Keratinocyte (primary cell): ENCODE measurements around the gene TOX3. TPM values are rescaled to one million over a fixed set of nuclear protein-coding genes. Genes with fewer than 3 reads are reported as not detected.

ENCODE experiments used
- DNase-seq: peaks from one replicate; pipeline ENCODE4 v3.0.0-alpha.2; 2011; ENCODE audit warnings: low read depth, missing footprints, low spot score
- FAIRE-seq: peaks from 2 replicates; lab custom pipeline; 2011; peaks lifted over from hg19 to GRCh38; lab: Jason Lieb, UNC
- H2AFZ ChIP-seq: 2 replicates; pipeline ENCODE4 v1.6.0; 2012; ENCODE audit warnings: low read length, control low read depth, inconsistent platforms; ENCODE audit not compliant: control insufficient read depth
- H3K27ac ChIP-seq: 2 replicates; pipeline ENCODE4 v1.5.1; 2011; ENCODE audit warnings: low read length; ENCODE audit not compliant: control insufficient read depth, insufficient read depth
- H3K27me3 ChIP-seq: 3 replicates; pipeline ENCODE4 v1.6.0; 2011; ENCODE audit warnings: low read length; ENCODE audit not compliant: control insufficient read depth, insufficient read depth; ENCODE audit errors: extremely low read depth
- H3K36me3 ChIP-seq, 2 experiments: 2 replicates in 1 of 2; 3 replicates in 1 of 2; pipeline ENCODE4 v1.5.1; 2011; ENCODE audit warnings: low read length in 2 of 2, mild to moderate bottlenecking in 1 of 2; ENCODE audit not compliant: control insufficient read depth in 2 of 2, insufficient read depth in 2 of 2; ENCODE audit errors: extremely low read depth in 1 of 2
- H3K4me1 ChIP-seq: 3 replicates; pipeline ENCODE4 v1.5.1; 2011; ENCODE audit warnings: low read length; ENCODE audit not compliant: control insufficient read depth, insufficient read depth; ENCODE audit errors: extremely low read depth
- H3K4me2 ChIP-seq: 3 replicates; pipeline ENCODE4 v1.6.0; 2011; ENCODE audit warnings: low read depth, low read length; ENCODE audit not compliant: control insufficient read depth, insufficient read depth; ENCODE audit errors: extremely low read depth
- H3K4me3 ChIP-seq, 3 experiments: fragments of 200-600 bp in 1 of 3; sonication (generic) in 1 of 3; 2 replicates in 2 of 3; 3 replicates in 1 of 3; pipeline ENCODE4 v1.5.1; 2011 to 2016; ENCODE audit warnings: low read length in 3 of 3, mild to moderate bottlenecking in 3 of 3, control low read depth in 2 of 3, inconsistent platforms in 1 of 3, low read depth in 1 of 3, mixed read lengths in 1 of 3, mixed run types in 1 of 3, moderate library complexity in 1 of 3; ENCODE audit not compliant: control insufficient read depth in 2 of 3, insufficient read depth in 2 of 3; ENCODE audit errors: extremely low read depth in 1 of 3
- H3K79me2 ChIP-seq: 2 replicates; pipeline ENCODE4 v1.6.0; 2012; ENCODE audit warnings: low read length; ENCODE audit not compliant: control insufficient read depth, insufficient read depth
- H3K9ac ChIP-seq: 3 replicates; pipeline ENCODE4 v1.6.0; 2011; ENCODE audit warnings: low read length; ENCODE audit not compliant: control insufficient read depth, insufficient read depth; ENCODE audit errors: extremely low read depth
- H3K9me1 ChIP-seq: 3 replicates; pipeline ENCODE4 v1.6.0; 2011; ENCODE audit warnings: low read length; ENCODE audit not compliant: control insufficient read depth, insufficient read depth; ENCODE audit errors: extremely low read depth
- H3K9me3 ChIP-seq: 2 replicates; pipeline ENCODE4 v1.5.1; 2012; ENCODE audit warnings: low read depth, low read length; ENCODE audit not compliant: control insufficient read depth
- H4K20me1 ChIP-seq: 3 replicates; pipeline ENCODE4 v1.6.0; 2011; ENCODE audit warnings: low read length; ENCODE audit not compliant: control insufficient read depth, insufficient read depth; ENCODE audit errors: extremely low read depth
- CTCF ChIP-seq, 3 experiments: IDR thresholded peaks in 1 of 3; conservative IDR thresholded peaks in 1 of 3; optimal IDR thresholded peaks in 1 of 3; 2 replicates in 2 of 3; 3 replicates in 1 of 3; pipeline versions ENCODE3 to v1.5.1; 2011; ENCODE audit warnings: low read length in 3 of 3, mild to moderate bottlenecking in 3 of 3, moderate library complexity in 2 of 3, control low read depth in 1 of 3, inconsistent platforms in 1 of 3; ENCODE audit not compliant: insufficient read depth in 2 of 3; ENCODE audit errors: extremely low read depth in 1 of 3
- EZH2 ChIP-seq: IDR thresholded peaks from one replicate; pipeline ENCODE4 v1.6.1; 2012; ENCODE audit warnings: inconsistent platforms, mild to moderate bottlenecking, low read length, moderate library complexity
- dilution Hi-C: fragments of 300-500 bp; cut with MboI; formaldehyde crosslinking; loops from one replicate; pipeline ENCODE4 v1.7.0; 2020; ENCODE audit warnings: low sequenced_read_pairs; ENCODE audit not compliant: extremely low pct_ligation_motif_present
- polyA plus RNA-seq, 5 experiments: library from polyadenylated mRNA; depleted of rRNA in 3 of 5; stranded (reverse) in 3 of 5; stranded (forward) in 1 of 5; unstranded in 1 of 5; fragments of >200 nt; gene quantifications; 1 replicate in 1 of 5; 2 replicates in 3 of 5; 3 replicates in 1 of 5; pipeline versions ENCODE4 v1.2.1 to v1.2.3, GENCODE V29; 2011 to 2012; ENCODE audit warnings: missing spikeins in 2 of 5, low read depth in 1 of 5, low replicate concordance in 1 of 5

The TOX3 gene
- polyA plus RNA-seq, 1 donor (not counting 4 experiments of a cell fraction or from before 2014, with no cell fraction given) = not detected

GRCh38 chr16:52453644-52454043, 93.3 kb downstream of the TOX3 start:
- Histone ChIP-seq H3K79me2 (no peaks in the 10 kb centered on the region), H3K4me2 (no peak overlapping the region), H2AFZ (no peak overlapping the region), H3K9me3 (no peaks in the 10 kb centered on the region), H3K9me1 (no peaks in the 10 kb centered on the region), H3K4me3 (no peak overlapping the region), H3K9ac (no peak overlapping the region), H3K4me1 (no peaks in the 10 kb centered on the region), H3K27ac (no peak overlapping the region), H3K36me3 (no peaks in the 10 kb centered on the region), H4K20me1 (no peaks in the 10 kb centered on the region), H3K27me3 (no peaks in the 10 kb centered on the region)
- dilution Hi-C loops = no loop called here
- FAIRE-seq = no peak
- no peak for DNase-seq
- TF ChIP-seq CTCF (optimal IDR thresholded peaks at IDR 0.05 in 1 of 3, IDR thresholded peaks at IDR 0.05 in 1 of 3, conservative IDR thresholded peaks at IDR 0.05 in 1 of 3; ENCODE audit: extremely low read depth in 1 of 3, insufficient read depth in 2 of 3, low read length in 3 of 3) (no peak), EZH2 (no peak)

- Histone ChIP-seq H3K9me1 (no peaks in the 10 kb centered on the region), H4K20me1 (no peaks in the 10 kb centered on the region), H3K9me3 (no peaks in the 10 kb centered on the region), H3K4me3 (no peak overlapping the region), H3K9ac (no peak overlapping the region), H3K4me1 (no peaks in the 10 kb centered on the region), H3K27me3 (no peaks in the 10 kb centered on the region), H3K36me3 (no peaks in the 10 kb centered on the region), H3K79me2 (no peaks in the 10 kb centered on the region), H2AFZ (no peak overlapping the region), H3K27ac (no peak overlapping the region), H3K4me2 (no peak overlapping the region)
- FAIRE-seq (no peak), DNase-seq (no peak)
- dilution Hi-C loops = no loop called here
- no peak for TF ChIP-seq EZH2
- TF ChIP-seq CTCF (optimal IDR thresholded peaks at IDR 0.05 in 1 of 3, IDR thresholded peaks at IDR 0.05 in 1 of 3, conservative IDR thresholded peaks at IDR 0.05 in 1 of 3; ENCODE audit: extremely low read depth in 1 of 3, insufficient read depth in 2 of 3, low read length in 3 of 3) = no peak
Observed at GRCh38 chr16:52451971-52452421, 94.9 kb downstream of the TOX3 start.
